IPS-15b (cell line): ENCODE measurements around the gene CERS6.

Experiments
- H3K27me3 ChIP-seq: one replicate; pipeline ENCODE4 v1.6.1; 2013; ENCODE audit warnings: low read length; ENCODE audit not compliant: control insufficient read depth, insufficient read depth
- H3K36me3 ChIP-seq: one replicate; pipeline ENCODE4 v1.6.1; 2013; ENCODE audit warnings: low read length; ENCODE audit not compliant: control insufficient read depth, insufficient read depth
- H3K4me1 ChIP-seq: one replicate; pipeline ENCODE4 v1.6.1; 2013; ENCODE audit warnings: mild to moderate bottlenecking, low read length; ENCODE audit not compliant: control insufficient read depth, insufficient read depth
- H3K4me3 ChIP-seq: one replicate; pipeline ENCODE4 v1.5.1; 2013; ENCODE audit warnings: low read depth, low read length
- H3K9ac ChIP-seq: one replicate; pipeline ENCODE4 v1.6.1; 2013; ENCODE audit warnings: low read depth, mild to moderate bottlenecking, low read length
- H3K9me3 ChIP-seq: one replicate; pipeline ENCODE4 v1.6.1; 2013; ENCODE audit warnings: mild to moderate bottlenecking, low read length; ENCODE audit not compliant: control insufficient read depth, insufficient read depth

CERS6 gene

DNA sequence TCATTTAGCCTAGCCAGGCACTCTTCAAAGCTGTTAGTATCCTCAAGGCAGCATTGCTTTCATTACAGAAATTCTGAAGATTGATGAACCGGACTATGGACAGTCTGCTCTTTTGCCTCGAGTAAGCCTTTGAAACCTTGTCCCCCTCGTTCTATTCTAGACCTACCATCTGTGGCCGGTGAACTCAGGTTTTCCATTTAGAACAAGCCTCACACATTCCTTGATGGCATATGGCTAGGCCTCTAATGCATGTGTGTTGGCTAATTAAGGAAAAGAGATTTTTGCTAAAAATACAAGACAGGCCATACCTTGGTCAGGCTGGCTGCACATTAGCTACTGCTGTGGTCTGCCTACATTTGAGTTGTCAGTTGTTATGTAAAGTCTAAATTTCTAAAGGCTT is 111.8 kb downstream of the CERS6 start:
- Histone ChIP-seq H3K4me3 (no peak overlapping the region), H3K27me3 (no peaks in the 10 kb centered on the region), H3K9me3 (no peaks in the 10 kb centered on the region), H3K36me3 (no peaks in the 10 kb centered on the region), H3K9ac (no peak overlapping the region), H3K4me1 (no peaks in the 10 kb centered on the region)

- Histone ChIP-seq H3K4me1 (no peaks in the 10 kb centered on the region), H3K27me3 (no peaks in the 10 kb centered on the region), H3K36me3 (no peaks in the 10 kb centered on the region), H3K9ac (no peak overlapping the region), H3K4me3 (no peak overlapping the region), H3K9me3 (no peaks in the 10 kb centered on the region)
These were observed 112.6 kb downstream of the CERS6 start for GRCh38 chr2:168568476-168569267.

GRCh38 chr2:168571061-168571460 is 115.0 kb downstream of the CERS6 start:
- H3K4me1 ChIP-seq, result peaks cover 5% of the 10 kb centered on the region
- H3K27me3 ChIP-seq, result no peaks in the 10 kb centered on the region
- H3K36me3 ChIP-seq, result no peaks in the 10 kb centered on the region
- no peak overlapping the region for H3K4me3 ChIP-seq
- H3K9me3 ChIP-seq, result no peaks in the 10 kb centered on the region
- no peak overlapping the region for H3K9ac ChIP-seq

GRCh38 chr2:168573128-168573903 is 117.2 kb downstream of the CERS6 start:
- Histone ChIP-seq H3K9me3 (no peaks in the 10 kb centered on the region), H3K9ac (no peak overlapping the region), H3K27me3 (no peaks in the 10 kb centered on the region), H3K4me3 (no peak overlapping the region), H3K4me1 (peaks cover 12% of the 10 kb centered on the region), H3K36me3 (no peaks in the 10 kb centered on the region)

DNA sequence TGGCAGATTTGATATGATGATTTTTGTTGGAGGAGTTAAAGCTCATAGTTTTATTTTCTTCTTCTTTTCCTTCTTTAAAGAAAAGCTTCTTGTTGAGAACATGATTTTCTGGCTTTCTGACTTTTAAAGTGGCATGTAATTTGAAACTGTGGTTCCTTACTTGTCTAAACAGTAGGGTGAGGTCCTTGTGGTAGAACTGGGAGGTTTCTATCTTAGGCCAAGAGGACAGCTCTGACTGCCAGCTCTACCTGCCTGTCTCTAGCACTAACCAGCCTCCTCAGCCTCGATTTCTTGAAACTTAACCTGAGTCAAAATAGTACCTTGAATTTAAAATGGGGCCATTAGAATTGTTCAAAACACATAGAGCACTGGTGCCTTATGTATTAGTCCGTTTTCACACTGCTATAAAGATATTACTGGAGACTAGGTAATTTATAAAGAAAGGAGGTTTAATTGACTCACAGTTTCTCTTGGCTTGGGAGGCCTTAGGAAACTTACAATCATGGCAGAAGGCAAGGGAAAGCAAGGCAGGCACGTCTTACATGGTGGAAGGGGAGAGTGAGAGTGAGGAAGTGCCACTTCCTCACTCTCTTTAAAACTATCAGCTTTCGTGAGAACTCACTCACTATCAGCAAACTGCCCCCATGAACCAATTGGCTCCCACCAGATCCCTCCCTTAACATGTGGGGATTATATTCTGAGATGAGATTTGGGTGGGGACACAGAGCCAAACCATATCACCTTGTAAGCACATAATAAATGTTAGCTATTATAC is 119.0 kb downstream of the CERS6 start:
- no peaks in the 10 kb centered on the region for H3K9me3 ChIP-seq
- no peaks in the 10 kb centered on the region for H3K27me3 ChIP-seq
- no peak overlapping the region for H3K4me3 ChIP-seq
- H3K4me1 ChIP-seq, result peaks cover 12% of the 10 kb centered on the region
- H3K9ac ChIP-seq, result no peak overlapping the region
- H3K36me3 ChIP-seq, result no peaks in the 10 kb centered on the region

DNA sequence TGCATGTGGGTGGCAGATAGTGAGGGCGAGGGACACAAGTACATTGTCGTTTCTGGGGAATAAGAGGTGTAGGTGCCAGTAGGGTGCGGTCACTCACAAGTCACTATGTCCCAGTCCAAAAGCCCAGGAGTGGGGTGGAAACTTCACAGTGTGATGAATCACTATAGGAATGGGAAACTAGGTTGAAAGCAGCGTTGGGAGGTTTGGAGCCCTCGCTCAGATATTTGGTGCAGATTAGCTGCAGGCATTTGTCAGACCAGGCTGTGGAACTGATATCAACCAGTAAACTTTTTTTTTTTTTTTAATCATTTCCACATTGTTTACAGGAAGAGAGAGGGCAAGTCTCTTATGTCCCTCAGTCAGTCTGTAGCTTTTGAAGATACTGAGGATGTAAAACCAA is 121.8 kb downstream of the CERS6 start:
- Histone ChIP-seq H3K4me1 (peaks cover 12% of the 10 kb centered on the region), H3K9ac (no peak overlapping the region), H3K36me3 (no peaks in the 10 kb centered on the region), H3K27me3 (no peaks in the 10 kb centered on the region), H3K9me3 (no peaks in the 10 kb centered on the region), H3K4me3 (no peak overlapping the region)

DNA sequence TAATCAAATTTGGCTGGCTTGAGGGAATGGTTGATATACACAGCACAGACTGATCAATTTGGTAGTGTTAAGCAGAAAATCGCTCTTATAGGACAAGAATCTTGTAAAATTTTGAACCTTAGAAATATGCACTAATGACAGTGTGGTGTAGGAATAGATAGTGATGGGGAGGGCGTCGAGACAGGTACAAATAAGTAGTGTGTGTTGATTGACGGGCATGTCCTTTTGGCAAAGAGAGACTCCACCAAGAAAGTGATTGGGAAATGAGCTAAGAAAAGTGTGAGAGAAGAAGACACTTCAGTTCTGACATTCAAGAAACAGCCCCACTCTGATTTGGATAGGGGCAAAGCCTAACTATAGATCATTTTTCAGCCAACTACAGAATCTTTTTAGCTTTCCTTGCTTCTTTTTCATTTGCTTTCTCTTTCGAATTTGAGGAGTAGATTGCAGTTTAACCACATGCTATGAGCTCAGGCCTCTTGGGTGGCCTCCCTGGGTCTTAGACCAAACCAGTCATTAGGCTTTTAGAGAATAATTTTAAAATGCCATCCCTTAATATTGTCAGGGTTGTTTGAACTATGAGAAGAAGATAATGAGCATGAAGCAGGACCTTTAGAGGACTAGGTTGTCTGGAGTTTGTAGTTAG is 127.1 kb downstream of the CERS6 start:
- no peaks in the 10 kb centered on the region for H3K27me3 ChIP-seq
- no peak overlapping the region for H3K9ac ChIP-seq
- no peaks in the 10 kb centered on the region for H3K9me3 ChIP-seq
- no peaks in the 10 kb centered on the region for H3K36me3 ChIP-seq
- no peak overlapping the region for H3K4me3 ChIP-seq
- H3K4me1 ChIP-seq, result peaks cover under 1% of the 10 kb centered on the region

GRCh38 chr2:168583710-168584521 is 127.8 kb downstream of the CERS6 start:
- H3K27me3 ChIP-seq, result no peaks in the 10 kb centered on the region
- no peaks in the 10 kb centered on the region for H3K36me3 ChIP-seq
- no peaks in the 10 kb centered on the region for H3K9me3 ChIP-seq
- no peaks in the 10 kb centered on the region for H3K4me1 ChIP-seq
- no peak overlapping the region for H3K4me3 ChIP-seq
- H3K9ac ChIP-seq, result no peak overlapping the region

DNA sequence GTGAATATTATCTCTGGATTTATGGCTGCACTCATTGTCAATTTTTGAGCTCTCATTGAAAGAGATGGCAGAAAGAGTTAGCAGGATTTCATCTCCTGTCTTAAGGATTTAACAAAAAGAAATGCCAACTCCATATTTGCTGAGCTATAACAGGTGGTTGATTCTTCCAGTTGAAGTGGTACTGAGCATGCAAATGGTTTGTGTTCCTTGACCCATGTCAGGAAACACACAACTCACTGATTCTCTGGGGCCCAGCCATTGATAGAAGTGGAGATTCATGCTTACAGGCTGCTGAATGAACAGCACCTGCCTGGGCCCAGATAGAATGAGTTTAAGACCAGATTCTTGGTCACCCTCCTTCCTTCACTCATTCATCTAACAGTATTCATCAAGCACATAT is 128.8 kb downstream of the CERS6 start:
- H3K9ac ChIP-seq, result no peak overlapping the region
- peaks cover 6% of the 10 kb centered on the region for H3K4me1 ChIP-seq
- H3K4me3 ChIP-seq, result no peak overlapping the region
- H3K36me3 ChIP-seq, result no peaks in the 10 kb centered on the region
- no peaks in the 10 kb centered on the region for H3K27me3 ChIP-seq
- no peaks in the 10 kb centered on the region for H3K9me3 ChIP-seq

DNA sequence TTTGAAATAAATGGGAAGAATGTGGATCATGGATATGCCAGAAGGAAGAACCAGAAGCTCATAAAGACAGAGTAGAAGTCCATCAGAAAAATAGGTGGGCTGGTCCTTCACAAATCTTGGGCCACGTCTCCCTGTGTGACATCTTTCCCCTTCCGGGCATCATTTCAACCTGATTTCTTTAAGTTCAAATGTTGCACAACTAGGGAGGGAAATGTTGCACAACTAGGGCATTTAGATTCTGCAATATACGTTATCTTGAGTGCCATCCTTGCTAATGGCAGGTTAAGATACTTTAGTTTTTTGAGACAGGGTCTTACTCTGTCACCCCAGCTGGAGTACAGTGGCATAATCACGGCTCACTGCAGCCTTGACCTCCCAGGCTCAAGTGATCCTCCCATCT is 129.6 kb downstream of the CERS6 start:
- Histone ChIP-seq H3K36me3 (no peaks in the 10 kb centered on the region), H3K4me3 (no peak overlapping the region), H3K9me3 (no peaks in the 10 kb centered on the region), H3K9ac (no peak overlapping the region), H3K4me1 (peaks cover 8% of the 10 kb centered on the region), H3K27me3 (no peaks in the 10 kb centered on the region)

GRCh38 chr2:168587307-168587706 is 131.2 kb downstream of the CERS6 start:
- peaks cover 16% of the 10 kb centered on the region for H3K4me1 ChIP-seq
- H3K4me3 ChIP-seq, result no peak overlapping the region
- no peaks in the 10 kb centered on the region for H3K9me3 ChIP-seq
- no peaks in the 10 kb centered on the region for H3K36me3 ChIP-seq
- H3K27me3 ChIP-seq, result no peaks in the 10 kb centered on the region
- no peak overlapping the region for H3K9ac ChIP-seq
